Stimulated activated CD8-positive, alpha-beta memory T cell treated with anti-CD3 and anti-CD28 coated beads, Interleukin-4, amount 100 ng/mL, for 48 hours (primary cell): Measurements from ENCODE around the gene C20orf96.
"Not testable (repeated sequence)": the region's sequence is repeated elsewhere in the genome, so short reads cannot be mapped to it uniquely, and the experiment has no call there.

Source experiments
- DNase-seq: peaks from one replicate; pipeline ENCODE4 v3.0.0-alpha.2; 2020

The C20orf96 gene

GRCh38 chr20:278607-279571 is 11.7 kb downstream of the C20orf96 start:
- DNase-seq = no peak

- no peak for DNase-seq
Observed at GRCh38 chr20:278181-278580, 12.4 kb downstream of the C20orf96 start.

- no peak for DNase-seq
Observed at GRCh38 chr20:277496-277781, 13.1 kb downstream of the C20orf96 start.

GRCh38 chr20:276620-277495 is 13.7 kb downstream of the C20orf96 start:
- no peak for DNase-seq

- no peak for DNase-seq
Observed at GRCh38 chr20:275791-276190, 14.8 kb downstream of the C20orf96 start.

- DNase-seq = no peak
Observed at GRCh38 chr20:273884-274283, 16.7 kb downstream of the C20orf96 start.

- no peak for DNase-seq
Observed at GRCh38 chr20:272718-273117, 17.8 kb downstream of the C20orf96 start.

GRCh38 chr20:271528-271927 is 19.0 kb downstream of the C20orf96 start:
- no peak for DNase-seq

- peak; percentile 12 for DNase-seq
Observed at GRCh38 chr20:271069-271468, 19.5 kb downstream of the C20orf96 start.

GRCh38 chr20:270517-270916 is 20.0 kb downstream of the C20orf96 start:
- DNase-seq = peak; percentile 12

GRCh38 chr20:266596-267562 is 23.7 kb downstream of the C20orf96 start:
- peak; percentile 96 for DNase-seq

GRCh38 chr20:263701-264100 is 26.8 kb downstream of the C20orf96 start:
- DNase-seq = no peak

GRCh38 chr20:259981-260380 is 30.6 kb downstream of the C20orf96 start:
- no peak for DNase-seq

- DNase-seq = peak; percentile 26
Observed at GRCh38 chr20:258963-259362, 31.6 kb downstream of the C20orf96 start.

GRCh38 chr20:258269-258858 is 32.2 kb downstream of the C20orf96 start:
- no peak for DNase-seq

- no peak for DNase-seq
Observed at GRCh38 chr20:257419-257818, 33.1 kb downstream of the C20orf96 start, which contains the start of gene DEFB132. DEFB132 (plus strand) TSS chr20:257724; CDS start chr20:257779, 55 bp downstream.

GRCh38 chr20:253447-253846 is 37.1 kb downstream of the C20orf96 start:
- not testable (repeated sequence) for DNase-seq

- no peak for DNase-seq
Observed at GRCh38 chr20:252801-253200, 37.7 kb downstream of the C20orf96 start.

- no peak for DNase-seq
Observed at GRCh38 chr20:251354-251753, 39.2 kb downstream of the C20orf96 start.

GRCh38 chr20:242905-243304 is 47.6 kb downstream of the C20orf96 start:
- DNase-seq = no peak

- no peak for DNase-seq
Observed at GRCh38 chr20:237929-238328, 52.6 kb downstream of the C20orf96 start.

GRCh38 chr20:237489-237888 is 53.1 kb downstream of the C20orf96 start:
- DNase-seq = peak; percentile 46
